22Rv1 (cell line): ENCODE data around the gene FOXP1.

Experiments used
- CTCF ChIP-seq: fragments of 450-650 bp; IDR thresholded peaks from 2 replicates; pipeline ENCODE4 v1.5.1; 2017; ENCODE audit warnings: mild to moderate bottlenecking
- ZFX ChIP-seq: fragments of 450-650 bp; IDR thresholded peaks from 2 replicates; pipeline ENCODE4 v1.6.1; 2017; ENCODE audit warnings: antibody characterized with exemption, borderline replicate concordance

DNA sequence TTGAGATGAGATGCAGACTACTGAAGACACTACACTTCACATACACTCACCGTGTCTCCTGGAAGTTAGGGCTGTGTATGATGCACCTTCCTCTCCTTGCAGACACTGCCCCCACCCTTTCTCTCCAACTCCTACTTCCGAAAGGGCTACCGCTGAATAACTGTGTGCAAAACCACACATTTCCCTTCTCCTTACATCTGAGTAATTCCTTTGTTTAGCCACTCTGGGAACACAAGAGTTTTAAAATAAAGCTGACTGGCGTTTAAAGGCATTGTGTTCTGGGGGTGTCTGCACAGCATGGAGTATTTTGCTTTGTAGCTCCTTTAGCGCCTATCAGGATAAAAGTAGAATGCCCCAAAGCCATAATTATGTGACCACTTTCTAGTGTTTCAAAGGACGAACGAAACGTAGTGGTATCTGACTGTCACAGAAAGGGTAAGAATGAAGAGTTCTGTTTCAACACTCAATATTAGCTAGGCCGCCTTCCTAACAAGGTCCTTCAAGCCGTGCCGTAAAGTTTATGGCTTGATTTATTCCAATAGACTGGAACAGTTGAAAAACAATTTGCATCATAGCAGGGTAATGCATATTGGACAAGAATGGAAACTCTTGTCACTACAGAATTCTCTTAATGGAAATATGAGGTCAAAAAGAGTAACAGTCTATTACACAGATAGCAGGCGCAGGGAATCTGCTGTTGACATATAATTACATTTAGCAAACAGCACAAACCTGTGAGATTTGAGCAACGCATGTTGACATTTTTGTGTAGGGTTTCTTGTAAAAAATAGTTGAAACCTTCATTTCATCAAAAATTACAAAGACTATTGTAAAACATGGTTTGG, 619.9 kb downstream of the FOXP1 start:
- no peak for TF ChIP-seq CTCF
- no peak for TF ChIP-seq ZFX
